WTC11 (cell line): ENCODE measurements around the gene GDAP2. TPM values are rescaled to one million over a fixed set of nuclear protein-coding genes. Genes with fewer than 3 reads are reported as not detected.
A peak's percentile ranks its signal among the peaks of the same experiment; 100 is the strongest.

Experiments
- ATAC-seq: fragments of 200-7000 bp; cut with Tn5 transposase; 2 replicates; pipeline ENCODE4 v1.10.0; 2021; ENCODE audit warnings: mild to moderate bottlenecking, moderate library complexity
- CTCF ChIA-PET: fragments of 300-600 bp; sonication (Branson Sonifier 250); formaldehyde crosslinking; loops from one replicate; lab custom pipeline; 2021; ENCODE audit warnings: antibody characterized with exemption; lab: Charles Lee
- POLR2A ChIA-PET: fragments of 350-600 bp; sonication (Branson Sonifier 250); formaldehyde crosslinking; loops from one replicate; lab custom pipeline; 2021; ENCODE audit warnings: antibody characterized with exemption; lab: Charles Lee
- DNase-seq: peaks from one replicate; pipeline ENCODE4 v3.0.0; 2021; ENCODE audit warnings: low spot score
- H3K27ac Mint-ChIP-seq: 2 replicates; pipeline ENCODE4 v1.8.0; 2021; ENCODE audit warnings: mixed read lengths
- H3K27me3 Mint-ChIP-seq: 2 replicates; pipeline ENCODE4 v1.8.0; 2021; ENCODE audit warnings: low read depth, mild to moderate bottlenecking, moderate library complexity, mixed read lengths
- H3K36me3 Mint-ChIP-seq: 2 replicates; pipeline ENCODE4 v1.8.0; 2021; ENCODE audit warnings: mixed read lengths
- H3K4me1 Mint-ChIP-seq: 2 replicates; pipeline ENCODE4 v1.8.0; 2022; ENCODE audit warnings: mixed read lengths
- H3K4me3 Mint-ChIP-seq: 2 replicates; pipeline ENCODE4 v1.8.0; 2021; ENCODE audit warnings: mild to moderate bottlenecking, moderate library complexity, mixed read lengths
- H3K9me3 Mint-ChIP-seq: 2 replicates; pipeline ENCODE4 v1.8.0; 2021; ENCODE audit warnings: mixed read lengths
- AFF4 ChIP-seq: sonication (generic); formaldehyde crosslinking; IDR thresholded peaks from 2 replicates; pipeline ENCODE4 v1.8.1; 2023; ENCODE audit warnings: mild to moderate bottlenecking, missing genetic modification reagents, borderline replicate concordance
- CBFB ChIP-seq: sonication (generic); formaldehyde crosslinking; IDR thresholded peaks from 2 replicates; pipeline ENCODE4 v1.8.1; 2022; ENCODE audit warnings: mild to moderate bottlenecking, low read depth, missing genetic modification reagents
- CTCF ChIP-seq: fragments of 200-600 bp; IDR thresholded peaks from 2 replicates; pipeline ENCODE4 v1.8.0; 2022; ENCODE audit warnings: antibody characterized with exemption
- E2F1 ChIP-seq: sonication (generic); formaldehyde crosslinking; IDR thresholded peaks from 2 replicates; pipeline ENCODE4 v1.8.0; 2022; ENCODE audit warnings: mild to moderate bottlenecking, missing genetic modification reagents
- FOXP4 ChIP-seq: sonication (generic); formaldehyde crosslinking; IDR thresholded peaks from 2 replicates; pipeline ENCODE4 v1.8.0; 2022; ENCODE audit warnings: mild to moderate bottlenecking, missing genetic modification reagents
- GTF2I ChIP-seq: fragments of 250-450 bp; sonication (Bioruptor Pico); conservative IDR thresholded peaks from 2 replicates; pipeline ENCODE4 v1.4.0; 2021; ENCODE audit warnings: mild to moderate bottlenecking
- HMGXB4 ChIP-seq: sonication (generic); formaldehyde crosslinking; IDR thresholded peaks from 2 replicates; pipeline ENCODE4 v1.8.1; 2023; ENCODE audit warnings: mild to moderate bottlenecking, moderate library complexity, missing genetic modification reagents
- MLX ChIP-seq: sonication (generic); formaldehyde crosslinking; IDR thresholded peaks from 2 replicates; pipeline ENCODE4 v1.8.1; 2023; ENCODE audit warnings: mild to moderate bottlenecking, missing genetic modification reagents, moderate library complexity
- ZBTB21 ChIP-seq: sonication (generic); formaldehyde crosslinking; IDR thresholded peaks from 2 replicates; pipeline ENCODE4 v1.8.1; 2023; ENCODE audit warnings: mild to moderate bottlenecking, missing genetic modification reagents, borderline replicate concordance
- ZNF281 ChIP-seq: sonication (generic); formaldehyde crosslinking; IDR thresholded peaks from 2 replicates; pipeline ENCODE4 v1.8.0; 2023; ENCODE audit warnings: mild to moderate bottlenecking, missing genetic modification reagents
- ZNF396 ChIP-seq: fragments of 250-450 bp; sonication (Bioruptor Pico); IDR thresholded peaks from 2 replicates; pipeline ENCODE4 v1.8.0; 2021; ENCODE audit warnings: mild to moderate bottlenecking, moderate library complexity, borderline replicate concordance
- ZNF423 ChIP-seq: fragments of 250-450 bp; sonication (Bioruptor Pico); IDR thresholded peaks from 2 replicates; pipeline ENCODE4 v2.1.2; 2022; ENCODE audit warnings: mild to moderate bottlenecking, moderate library complexity
- ZNF425 ChIP-seq: fragments of 250-450 bp; sonication (Bioruptor Pico); conservative IDR thresholded peaks from 2 replicates; pipeline ENCODE4 v1.9.0; 2021; ENCODE audit warnings: mild to moderate bottlenecking
- total RNA-seq: library from RNA; stranded (reverse); gene quantifications from 3 replicates; pipeline ENCODE4 v1.2.3, GENCODE V29; 2021

GDAP2 gene
- total RNA-seq, 1 experiment from 2014 or later = 22.4 TPM

GRCh38 chr1:117895482-117896114 lies 33.8 kb downstream of the GDAP2 start:
- ChIA-PET CTCF (interaction anchor here (0.6 to 2.7 kb wide), 11 partner anchors 13 to 383 kb away, joined by 3 to 13 read pairs (median 4); partner anchors contain the start of genes GDAP2 and WDR3), POLR2A (no interaction called here)
- TF ChIP-seq CTCF = peak; percentile 57
- TF ChIP-seq ZNF425 (CRISPR knock-in tag) = no peak
- no peak overlapping the region for H3K4me3 Mint-ChIP-seq
- 0 out of 2 replicates have a peak, but pooled peaks have one; percentile 16 for ATAC-seq
- no peaks in the 10 kb centered on the region for H3K4me1 Mint-ChIP-seq
- peak; percentile 48 for DNase-seq
- H3K9me3 Mint-ChIP-seq = no peaks in the 10 kb centered on the region
- peaks cover 10% of the 10 kb centered on the region; the same call in 1 of the 2 replicates for H3K36me3 Mint-ChIP-seq
- no peak overlapping the region for H3K27ac Mint-ChIP-seq
- H3K27me3 Mint-ChIP-seq = no peaks in the 10 kb centered on the region

GRCh38 chr1:117894078-117894477 lies 35.3 kb downstream of the GDAP2 start:
- H3K27me3 Mint-ChIP-seq = no peaks in the 10 kb centered on the region
- POLR2A ChIA-PET = no interaction called here
- ATAC-seq (no peak), DNase-seq (no peak)
- CTCF ChIA-PET = interaction anchor here (1.4 to 2.7 kb wide), 2 partner anchors 36 to 140 kb away, joined by 4 to 13 read pairs; partner anchors contain the start of genes GDAP2 and WDR3
- TF ChIP-seq ZNF396 (CRISPR knock-in tag) (no peak), ZNF423 (CRISPR knock-in tag) (no peak), GTF2I (CRISPR knock-in tag) (no peak), AFF4 (CRISPR knock-in tag) (no peak)
- H3K4me1 Mint-ChIP-seq = no peaks in the 10 kb centered on the region
- no peak overlapping the region for H3K27ac Mint-ChIP-seq
- H3K9me3 Mint-ChIP-seq = no peaks in the 10 kb centered on the region
- H3K36me3 Mint-ChIP-seq = peaks cover 7% of the 10 kb centered on the region; the same call in 1 of the 2 replicates
- H3K4me3 Mint-ChIP-seq = no peak overlapping the region

- Mint-ChIP-seq H3K27ac (no peak overlapping the region), H3K36me3 (no peaks in the 10 kb centered on the region), H3K27me3 (no peaks in the 10 kb centered on the region), H3K4me1 (no peaks in the 10 kb centered on the region), H3K9me3 (no peaks in the 10 kb centered on the region), H3K4me3 (no peak overlapping the region)
- DNase-seq (no peak), ATAC-seq (no peak)
- CTCF ChIA-PET = no interaction called here
- POLR2A ChIA-PET = no interaction called here
- TF ChIP-seq FOXP4 (CRISPR knock-in tag) = no peak
- no peak for TF ChIP-seq MLX
- TF ChIP-seq CBFB = no peak
- no peak for TF ChIP-seq E2F1 (CRISPR knock-in tag)
- no peak for TF ChIP-seq ZNF281
- no peak for TF ChIP-seq HMGXB4 (CRISPR knock-in tag)
- no peak for TF ChIP-seq ZBTB21 (CRISPR knock-in tag)
These were observed 36.9 kb downstream of the GDAP2 start for GRCh38 chr1:117892512-117892911.
